GF-D8 (cell line): ENCODE results near the gene SPOP.

Experiments
- DNase-seq: peaks from one replicate; lab custom pipeline; 2025; lab: John Stamatoyannopoulos, UW

SPOP gene

GRCh38 chr17:49585422-49586027 lies 92.4 kb downstream of the SPOP start:
- DNase-seq = no peak

GRCh38 chr17:49583889-49584288 lies 94.0 kb downstream of the SPOP start:
- DNase-seq = no peak

GRCh38 chr17:49583226-49583625 lies 94.7 kb downstream of the SPOP start:
- no peak for DNase-seq

- no peak for DNase-seq
These were observed 95.1 kb downstream of the SPOP start for GRCh38 chr17:49582789-49583188.

- no peak for DNase-seq
These were observed 95.7 kb downstream of the SPOP start for GRCh38 chr17:49582055-49582722.

- DNase-seq = no peak
These were observed 96.3 kb downstream of the SPOP start for GRCh38 chr17:49581648-49581998.

GRCh38 chr17:49580981-49581647 lies 96.8 kb downstream of the SPOP start:
- no peak for DNase-seq

GRCh38 chr17:49580055-49580721 lies 97.7 kb downstream of the SPOP start:
- no peak for DNase-seq

GRCh38 chr17:49579522-49579921 lies 98.4 kb downstream of the SPOP start:
- no peak for DNase-seq

- DNase-seq = no peak
These were observed 98.9 kb downstream of the SPOP start for GRCh38 chr17:49578952-49579500.

GRCh38 chr17:49578414-49578813 lies 99.5 kb downstream of the SPOP start:
- no peak for DNase-seq

- no peak for DNase-seq
These were observed 99.9 kb downstream of the SPOP start for GRCh38 chr17:49577963-49578362.

- DNase-seq = no peak
These were observed 100.3 kb downstream of the SPOP start for GRCh38 chr17:49577650-49577934.

GRCh38 chr17:49576917-49577649 lies 100.8 kb downstream of the SPOP start:
- no peak for DNase-seq

- DNase-seq = no peak
These were observed 101.6 kb downstream of the SPOP start for GRCh38 chr17:49576088-49576916.

GRCh38 chr17:49575679-49576087 lies 102.2 kb downstream of the SPOP start, which contains the start of gene NXPH3:
Gene NXPH3, plus strand, starts transcription at chr17:49575871. Its CDS starts 349 bp downstream, at chr17:49576220.
- DNase-seq = no peak

- no peak for DNase-seq
These were observed 102.8 kb downstream of the SPOP start for GRCh38 chr17:49574945-49575678.

- no peak for DNase-seq
These were observed 103.5 kb downstream of the SPOP start for GRCh38 chr17:49574323-49574781.

GRCh38 chr17:49573510-49574322 lies 104.2 kb downstream of the SPOP start:
- no peak for DNase-seq
